ENCODE measurements around the gene TRPV2.

TRPV2 gene

DNA sequence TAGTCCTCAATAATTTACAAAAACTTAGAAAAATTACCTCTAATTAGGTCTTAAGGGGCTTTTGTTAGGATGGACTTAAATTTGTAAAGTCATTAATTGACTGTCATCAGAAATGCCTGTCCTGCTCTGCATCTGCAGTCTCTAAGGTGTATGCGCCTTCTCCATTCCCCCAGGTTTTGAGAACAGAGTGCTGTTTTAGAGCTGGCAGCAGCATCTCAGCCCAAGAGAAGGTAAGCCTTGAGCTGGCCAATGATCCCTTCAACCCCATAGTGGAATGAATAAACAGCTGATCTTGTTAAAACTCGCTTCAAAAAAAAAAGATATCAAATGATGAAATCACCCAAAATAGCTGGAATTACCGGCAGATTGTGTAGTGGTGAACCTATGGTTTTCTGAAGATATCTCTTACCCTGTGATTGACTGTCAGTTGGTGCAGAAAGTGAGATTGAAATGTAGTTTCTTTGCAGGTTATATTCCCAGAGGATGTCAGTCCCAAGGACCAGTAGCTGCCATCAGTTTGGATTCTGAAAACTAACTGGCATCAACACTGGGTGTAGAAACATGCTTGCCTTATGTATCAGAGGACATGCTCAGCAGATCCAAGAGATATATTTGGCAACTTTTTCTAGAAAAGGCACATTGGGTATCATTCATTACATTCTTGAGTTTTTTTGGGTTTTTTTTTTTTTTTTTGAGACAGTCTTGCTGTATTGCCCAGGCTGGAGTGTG is 25.7 kb downstream of the TRPV2 start:
- TF ChIP-seq REST (IDR thresholded peaks at IDR 0.05; ENCODE audit: insufficient read depth in 1 of 2, low read depth in 2 of 2, low read length in 2 of 2) (no peak), TAF1 (IDR thresholded peaks at IDR 0.05; ENCODE audit: borderline replicate concordance, insufficient read depth, low read length) (0 out of 2 replicates have a peak, but pooled peaks have one; percentile 20), FOXP2 (optimal IDR thresholded peaks at IDR 0.05; ENCODE audit: borderline replicate concordance, extremely low read depth, extremely low read length, insufficient read depth) (no peak), POLR2AphosphoS5 (IDR thresholded peaks at IDR 0.05; ENCODE audit: low read depth, low read length) (peak; percentile 96), SIN3A (IDR thresholded peaks at IDR 0.05; ENCODE audit: borderline replicate concordance, insufficient read depth, low read length) (no peak)

DNA sequence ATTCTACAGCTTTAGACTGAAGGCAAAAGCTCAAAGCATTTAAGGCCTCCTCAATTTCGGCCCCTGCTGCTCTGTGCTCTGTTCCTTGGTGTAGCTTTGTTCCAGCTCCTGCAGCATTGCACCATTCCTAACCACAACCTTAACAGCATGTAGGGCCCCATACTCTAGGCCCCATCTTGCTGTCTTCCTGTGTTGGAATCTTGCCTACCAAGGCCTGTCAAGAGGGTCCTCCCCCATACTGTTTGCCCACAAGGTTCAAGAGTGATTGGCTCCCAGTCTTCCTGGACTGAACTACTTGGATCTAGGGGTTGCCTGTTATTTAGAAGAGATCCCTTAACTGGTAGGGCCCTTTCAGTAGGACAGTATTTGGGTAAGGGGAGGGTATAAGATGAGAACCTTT is 26.8 kb downstream of the TRPV2 start:
- TF ChIP-seq REST (IDR thresholded peaks at IDR 0.05; ENCODE audit: insufficient read depth in 1 of 2, low read depth in 2 of 2, low read length in 2 of 2): no peak
- TF ChIP-seq POLR2AphosphoS5 (IDR thresholded peaks at IDR 0.05; ENCODE audit: low read depth, low read length): peak; percentile 11; the same call in 1 of the 2 replicates

- TF ChIP-seq POLR2AphosphoS5 (IDR thresholded peaks at IDR 0.05; ENCODE audit: low read depth, low read length) (peak; percentile 91), REST (IDR thresholded peaks at IDR 0.05; ENCODE audit: insufficient read depth in 1 of 2, low read depth in 2 of 2, low read length in 2 of 2) (no peak), FOXP2 (optimal IDR thresholded peaks at IDR 0.05; ENCODE audit: borderline replicate concordance, extremely low read depth, extremely low read length, insufficient read depth) (no peak), SIN3A (IDR thresholded peaks at IDR 0.05; ENCODE audit: borderline replicate concordance, insufficient read depth, low read length) (no peak; the same call in 1 of the 2 replicates), TAF1 (IDR thresholded peaks at IDR 0.05; ENCODE audit: borderline replicate concordance, insufficient read depth, low read length) (peak; percentile 55; the same call in 1 of the 2 replicates)
These were observed 27.5 kb downstream of the TRPV2 start for GRCh38 chr17:16442594-16443510.

DNA sequence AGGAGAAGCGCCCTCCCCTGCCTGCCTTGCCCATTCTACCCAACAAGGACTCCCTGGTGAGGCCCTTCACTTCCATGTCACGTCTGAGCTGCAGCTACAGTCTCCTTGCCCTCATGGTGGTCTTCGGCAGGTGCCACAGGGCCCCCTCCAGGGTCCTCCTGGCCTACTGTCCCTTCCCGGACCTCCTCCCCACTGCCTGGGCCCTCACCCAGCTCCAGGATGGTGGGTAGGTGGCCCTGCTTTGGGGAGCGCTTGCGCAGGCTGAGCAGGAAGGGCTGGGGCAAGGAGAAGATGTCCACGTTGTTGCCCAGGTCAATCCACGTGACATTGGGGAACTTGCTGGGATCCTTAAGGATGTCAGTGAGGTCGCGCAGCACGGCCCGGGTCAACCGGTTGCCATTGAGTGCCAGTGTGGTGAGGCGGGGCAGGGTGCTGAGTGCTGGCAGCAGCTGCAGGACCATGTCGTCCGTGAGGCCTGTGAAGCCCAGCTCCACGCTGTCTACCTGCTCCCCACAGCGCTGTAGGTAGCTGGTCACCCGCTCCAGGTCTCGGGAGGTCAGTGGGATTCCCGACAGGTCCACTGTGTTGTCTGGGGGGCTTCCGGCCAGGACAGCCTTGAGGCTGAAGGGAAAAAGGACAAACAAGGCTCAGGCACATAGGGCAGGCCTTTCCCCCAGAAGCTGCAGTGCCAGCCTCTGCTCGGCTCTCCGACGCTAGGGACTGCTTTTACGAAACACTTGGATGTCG is 28.3 kb downstream of the TRPV2 start:
- TF ChIP-seq FOXP2 (optimal IDR thresholded peaks at IDR 0.05; ENCODE audit: borderline replicate concordance, extremely low read depth, extremely low read length, insufficient read depth) (peak; percentile 36), SIN3A (IDR thresholded peaks at IDR 0.05; ENCODE audit: borderline replicate concordance, insufficient read depth, low read length) (0 out of 2 replicates have a peak, but pooled peaks have one; percentile 7), POLR2AphosphoS5 (IDR thresholded peaks at IDR 0.05; ENCODE audit: low read depth, low read length) (peak; percentile 81), REST (IDR thresholded peaks at IDR 0.05; ENCODE audit: insufficient read depth in 1 of 2, low read depth in 2 of 2, low read length in 2 of 2) (0 out of 4 replicates have a peak, but pooled peaks of 1 of the 2 experiments have one; percentile 8), TAF1 (IDR thresholded peaks at IDR 0.05; ENCODE audit: borderline replicate concordance, insufficient read depth, low read length) (no peak)

Data from PFSK-1 (cell line).